Measurements from ENCODE around the gene CD52.

CD52 gene

DNA sequence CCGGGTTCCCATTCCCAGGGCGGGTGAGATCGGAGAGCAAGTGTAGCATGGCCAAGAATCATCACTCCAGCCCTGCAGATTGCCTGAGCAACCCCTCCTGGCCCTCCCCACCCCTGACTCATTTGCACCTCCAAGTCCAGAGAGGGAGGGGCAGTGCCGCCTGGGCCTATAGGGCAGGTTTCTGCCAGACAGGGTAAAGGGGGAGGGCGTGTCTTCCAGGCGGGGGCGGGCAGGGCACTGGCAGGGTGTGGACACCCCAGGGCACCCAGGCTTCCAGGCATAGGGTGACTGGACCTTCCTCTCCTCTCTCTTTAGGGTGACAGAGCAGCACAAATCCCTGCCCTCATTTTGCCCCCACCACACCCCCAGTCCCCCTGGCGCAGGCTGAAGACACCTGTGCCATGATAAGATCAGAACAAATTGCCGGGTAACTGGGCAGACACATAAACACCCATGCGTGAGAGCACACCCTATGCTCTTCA lies 39.4 kb downstream of the CD52 start:
- no peak for DNase-seq

DNA sequence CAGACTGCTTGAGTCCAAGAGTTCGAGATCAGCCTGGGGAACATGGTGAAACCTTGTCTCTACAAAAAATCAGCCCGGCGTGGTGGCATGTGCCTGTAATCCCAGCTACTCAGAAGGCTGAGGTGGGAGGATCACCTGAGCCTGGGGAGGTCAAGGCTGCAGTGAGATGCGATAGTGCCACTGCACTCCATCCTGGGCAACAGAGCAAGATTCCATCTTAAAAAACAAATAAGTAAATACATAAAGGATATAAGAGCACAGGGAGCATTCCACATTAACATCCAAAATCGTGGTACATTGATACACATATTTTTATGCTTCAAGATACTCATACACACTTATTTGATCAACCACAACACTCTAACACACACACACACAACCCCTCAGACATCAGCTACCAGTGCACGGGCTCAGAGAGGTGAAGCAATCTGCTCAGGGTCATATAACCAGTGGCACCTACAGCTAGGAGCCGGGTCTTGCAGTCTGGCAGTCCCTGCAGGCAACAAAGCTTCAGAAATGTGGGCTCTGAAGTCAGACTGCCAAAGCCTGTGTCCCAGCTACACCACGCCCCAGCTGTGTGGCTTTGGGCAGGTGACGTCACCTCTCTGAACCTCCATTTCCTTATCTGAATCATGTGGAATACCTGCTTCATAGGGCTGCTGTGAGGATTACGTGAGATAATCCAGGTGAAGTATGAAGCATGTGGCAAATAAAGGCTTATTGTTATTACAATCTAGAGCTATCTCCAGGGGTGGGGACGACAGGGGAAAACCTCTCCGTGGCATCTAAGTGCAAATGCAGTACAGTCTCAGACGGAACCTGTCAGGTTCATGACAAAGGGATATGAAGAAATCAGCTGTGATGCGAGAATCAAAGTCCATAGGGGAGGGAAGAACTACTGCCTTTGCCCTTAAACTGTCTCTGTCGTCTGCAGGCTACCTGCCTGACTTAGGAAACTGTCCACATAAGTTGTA lies 40.9 kb downstream of the CD52 start:
- peak; percentile 75 to 77 for DNase-seq

DNA sequence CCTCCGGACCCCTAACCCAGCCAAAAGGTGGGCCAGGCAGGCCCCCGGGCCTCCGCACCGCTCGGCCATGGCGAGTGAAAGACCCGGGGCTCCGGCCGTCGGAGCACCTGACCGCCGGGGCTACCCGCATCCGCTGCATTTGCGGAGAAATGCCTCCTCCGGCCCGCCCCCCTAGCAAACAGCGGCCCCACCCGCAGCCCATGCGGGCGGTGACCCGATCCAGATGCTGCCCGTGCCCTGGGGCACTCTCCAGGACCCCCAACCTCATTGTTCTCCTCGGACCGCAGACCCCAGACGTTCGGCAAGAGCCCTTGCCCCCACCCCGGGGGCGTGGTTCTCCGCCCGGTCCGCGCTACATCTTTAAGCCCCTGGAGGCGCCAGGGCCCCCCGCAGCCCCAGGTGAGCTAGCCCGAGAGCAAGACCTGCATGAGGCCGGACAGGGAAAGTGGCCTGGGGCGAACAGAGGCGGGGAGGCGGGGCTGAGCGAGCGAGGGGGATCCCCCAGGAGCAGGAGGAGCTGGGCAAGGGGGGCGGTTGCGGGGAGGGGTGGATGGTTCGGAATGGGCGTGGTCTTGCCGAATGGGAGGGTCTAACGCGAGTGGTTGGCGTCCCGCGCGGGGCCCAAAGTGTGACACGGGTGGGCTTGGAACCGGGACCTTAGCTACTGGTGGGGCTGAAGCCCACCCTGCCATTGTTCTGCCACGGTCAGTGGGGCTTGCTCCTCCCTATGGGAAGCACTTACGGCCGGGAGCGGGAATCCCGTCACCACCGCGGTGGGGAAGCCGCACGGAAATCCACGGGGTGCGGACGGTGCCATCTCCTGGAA lies 42.4 kb downstream of the CD52 start:
- DNase-seq, result peak; percentile 43 to 56

DNA sequence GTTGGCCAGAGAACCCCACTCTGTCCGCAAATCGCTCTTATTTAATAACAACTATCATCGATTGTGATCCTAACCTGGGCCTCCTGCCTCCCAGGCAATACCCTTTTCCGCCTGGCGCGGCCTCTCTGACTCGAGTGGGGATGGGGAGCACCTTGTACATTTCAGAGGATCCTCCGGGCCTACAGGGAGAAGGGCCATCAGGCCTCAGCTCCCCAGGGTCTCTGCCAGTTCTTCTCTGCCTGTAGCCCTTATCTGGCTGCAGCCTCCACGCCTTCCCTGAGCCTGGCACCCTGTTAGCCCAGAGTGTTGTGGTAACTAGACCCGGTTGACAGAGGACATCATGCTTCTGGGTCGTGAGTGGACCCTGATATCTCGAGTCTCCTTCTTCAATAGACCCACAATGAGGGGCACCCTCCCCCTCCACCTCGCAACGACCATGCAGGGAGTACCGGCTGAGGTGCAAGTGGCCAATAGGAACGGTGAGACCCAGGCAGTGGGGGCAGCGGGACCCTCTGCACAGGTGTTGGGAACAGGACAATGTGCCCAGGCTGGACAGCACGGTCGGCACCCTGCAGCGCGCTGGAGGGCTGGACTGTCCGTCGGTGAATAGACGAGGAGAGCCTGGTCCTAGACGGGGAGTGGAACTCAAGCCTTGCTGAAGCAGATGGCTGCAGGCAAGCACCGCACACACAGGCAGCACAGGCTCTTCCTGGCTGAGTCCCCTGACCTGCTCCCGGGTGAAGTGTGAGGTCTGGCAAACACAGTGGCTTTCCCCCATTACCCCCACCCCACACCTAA lies 43.2 kb downstream of the CD52 start:
- no peak for DNase-seq

DNA sequence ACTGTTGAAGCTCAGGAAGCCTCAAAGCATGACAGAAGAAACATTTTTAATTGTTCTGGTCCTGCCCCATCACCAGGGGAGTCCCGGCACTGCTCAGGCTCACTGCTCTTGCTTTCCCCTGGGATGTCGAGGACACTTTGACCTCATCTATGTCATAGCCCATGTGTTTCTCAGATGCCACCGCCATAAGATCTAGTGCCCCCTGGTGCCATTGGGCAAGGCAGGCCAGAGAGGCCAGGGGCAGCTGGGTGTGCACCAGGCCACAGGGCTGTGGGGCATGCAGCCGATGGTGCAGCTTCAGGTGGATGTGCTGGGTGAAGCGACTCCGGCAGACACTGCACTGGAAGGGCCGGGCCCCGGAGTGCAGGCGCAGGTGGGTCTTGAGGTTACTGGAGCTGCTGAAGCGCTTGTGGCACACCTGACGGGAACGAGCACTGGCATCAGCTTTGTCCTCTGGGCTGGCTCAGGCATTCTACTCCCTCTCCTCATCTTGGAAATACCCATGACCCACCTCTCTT lies 43.9 kb downstream of the CD52 start:
- no peak for DNase-seq

DNA sequence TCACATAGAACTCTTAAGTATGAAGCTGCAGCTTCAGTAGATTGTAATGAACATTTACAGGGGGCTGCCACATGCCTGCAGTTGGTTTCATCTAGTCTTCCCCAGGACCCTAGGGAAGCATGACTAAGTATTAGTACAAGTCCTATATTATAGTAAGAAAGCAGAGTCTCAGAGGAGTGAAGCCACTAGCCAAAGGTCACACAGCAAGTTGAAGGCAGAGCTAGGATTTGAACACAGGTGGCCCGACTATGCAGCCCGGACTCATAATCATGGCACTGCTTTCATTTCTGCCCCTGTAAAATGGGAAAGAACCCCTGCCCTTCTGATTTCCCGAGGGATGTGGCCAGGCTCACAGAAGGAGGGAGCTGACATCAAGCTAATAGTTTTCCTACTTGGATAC lies 44.6 kb downstream of the CD52 start:
- DNase-seq, result no peak

DNA sequence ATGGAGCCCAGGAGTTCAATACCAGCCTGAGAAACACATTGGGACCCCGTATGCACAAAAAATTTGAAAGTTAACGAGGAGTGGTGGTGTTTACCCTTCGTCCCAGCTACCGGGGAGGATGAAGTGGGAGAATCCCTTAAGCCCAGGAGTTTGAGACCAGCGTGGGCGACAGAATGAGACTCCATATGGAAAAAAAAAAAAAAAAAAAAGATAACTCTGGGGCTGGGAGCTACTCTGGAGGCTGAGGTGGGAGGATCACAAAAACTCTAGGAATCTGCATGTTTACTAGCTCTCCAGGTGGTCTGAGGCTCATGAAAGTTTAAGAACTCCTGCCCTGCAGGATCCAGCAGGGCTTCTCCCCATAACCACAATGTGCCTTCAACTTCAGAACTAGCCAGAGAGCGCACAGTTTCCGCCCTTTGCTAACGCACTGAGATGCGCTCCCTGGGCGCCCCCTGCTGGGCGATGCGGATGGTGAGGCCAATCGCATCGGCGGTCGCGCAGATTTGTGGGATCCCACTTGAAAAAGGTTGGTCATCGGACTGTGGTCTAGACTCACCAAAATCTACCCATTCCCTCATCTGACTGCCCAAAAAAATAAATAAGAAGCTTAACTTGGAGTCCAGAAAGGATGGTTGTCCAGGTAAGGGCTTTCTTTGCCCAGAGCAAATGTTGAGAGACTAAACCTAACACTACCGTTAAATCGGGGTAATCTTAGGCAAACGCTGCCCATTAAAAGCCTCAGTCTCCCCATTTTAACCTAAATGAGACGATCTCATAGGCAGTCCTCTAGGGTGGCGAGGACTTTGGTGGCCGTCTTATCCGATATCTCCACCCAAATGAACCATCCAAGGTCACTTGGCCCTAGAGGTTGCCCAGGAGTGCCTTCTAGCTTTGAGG lies 46.0 kb downstream of the CD52 start:
- peak; percentile 83 to 86 for DNase-seq

DNA sequence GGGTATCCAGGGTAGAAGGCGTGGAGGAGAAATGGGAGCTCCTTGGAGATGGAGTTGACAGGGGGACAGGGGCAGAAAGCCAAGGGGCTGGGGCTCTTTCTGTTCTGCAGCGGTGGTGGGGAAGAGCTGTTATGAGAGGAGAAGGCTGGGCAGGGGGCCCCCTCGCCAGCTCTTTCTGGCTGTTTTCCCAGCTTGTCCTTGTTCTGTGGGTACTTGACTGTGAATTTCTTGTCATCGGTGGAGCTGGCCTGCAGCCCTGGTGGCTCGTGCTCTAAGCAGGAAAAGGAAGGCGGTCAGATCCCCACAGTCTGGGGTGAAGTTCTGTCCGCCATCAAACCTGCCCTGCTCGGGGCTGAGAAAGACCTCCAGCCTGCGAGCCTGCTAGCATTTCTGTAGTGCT lies 47.2 kb downstream of the CD52 start:
- DNase-seq, result no peak

DNA sequence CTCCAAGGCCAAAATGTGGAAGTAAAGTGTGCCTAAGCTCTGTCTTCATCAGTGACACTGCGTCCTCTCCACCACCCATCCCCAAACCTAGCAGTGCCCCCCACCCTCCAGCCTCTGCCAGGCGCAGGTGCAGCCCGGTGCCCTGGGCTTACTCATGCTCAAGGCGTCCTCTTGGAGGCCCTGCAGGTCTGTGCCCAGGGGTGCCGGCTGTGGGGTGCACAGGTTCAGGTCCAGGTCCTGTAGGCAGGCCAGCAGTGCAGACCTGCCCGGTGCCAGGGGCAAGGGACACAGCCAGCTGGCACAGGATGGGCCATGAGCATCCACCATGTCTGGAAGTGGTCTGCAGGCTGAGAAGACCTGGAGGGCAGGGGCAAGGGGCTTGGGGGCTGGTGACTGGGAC lies 49.7 kb downstream of the CD52 start:
- DNase-seq, result no peak

DNA sequence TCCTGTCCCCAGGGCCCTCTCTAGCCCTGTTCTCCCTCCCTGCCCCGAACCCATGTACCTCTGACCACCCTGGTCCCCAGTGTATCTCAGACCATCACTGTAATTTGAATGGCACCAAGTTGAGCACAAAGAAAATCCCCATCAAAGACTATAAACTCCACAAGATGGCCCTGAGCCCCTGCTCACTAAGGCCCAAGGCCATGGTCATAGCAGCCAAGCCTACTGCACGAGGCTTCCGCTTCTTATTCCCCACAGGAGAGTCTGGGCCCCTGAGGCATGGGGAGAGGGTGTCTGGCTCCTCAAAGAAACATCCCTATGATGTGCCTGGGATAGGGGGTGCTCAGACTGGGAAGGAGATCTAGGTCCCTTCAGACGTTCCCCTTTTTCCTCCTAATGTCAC lies 50.2 kb downstream of the CD52 start:
- DNase-seq, result no peak

DNA sequence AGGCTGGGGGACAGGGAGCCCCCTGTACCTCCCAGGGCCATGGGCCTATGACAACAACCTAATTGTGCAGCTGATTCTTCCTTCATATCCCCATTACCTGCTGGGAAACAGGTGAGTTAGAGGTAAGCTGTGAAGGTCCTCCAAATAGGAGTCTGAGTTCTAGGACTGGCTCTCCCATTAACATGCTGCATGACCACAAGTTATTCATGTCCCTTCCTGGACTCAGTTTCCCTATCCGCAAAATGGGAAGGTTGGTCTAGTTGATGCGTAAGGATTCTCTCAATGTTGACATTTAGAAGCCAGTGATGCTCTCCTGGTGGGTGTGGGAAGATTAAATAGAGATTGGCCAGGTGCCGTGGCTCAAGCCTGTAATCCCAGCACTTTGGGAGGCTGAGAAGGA lies 50.7 kb downstream of the CD52 start:
- DNase-seq, result no peak

All from activated CD4-positive, alpha-beta T cell treated with anti-CD3 and anti-CD28 coated beads for 4 hours (primary cell).